Upper lobe of left lung (tissue), 4 donors: ENCODE results near the gene MMRN1.

Experiments
- CTCF ChIP-seq, 6 experiments: fragments of 450-650 bp in 4 of 6; fragments of 200-600 bp in 2 of 6; sonication (generic) in 2 of 6; IDR thresholded peaks; one replicate each; pipeline ENCODE4 v1.5.1; 2016 to 2019; ENCODE audit warnings: antibody characterized with exemption in 6 of 6
- POLR2A ChIP-seq, 4 donors: fragments of 450-650 bp; IDR thresholded peaks; one replicate each; pipeline ENCODE4 v1.5.1; 2016 to 2017; ENCODE audit warnings: antibody characterized with exemption in 4 of 4, mild to moderate bottlenecking in 2 of 4
- POLR2AphosphoS5 ChIP-seq, 2 donors: sonication (generic); formaldehyde crosslinking; IDR thresholded peaks; one replicate each; pipeline ENCODE4 v1.5.1; 2017; ENCODE audit warnings: antibody characterized with exemption in 2 of 2

GRCh38 chr4:89939546-89939945 is 44.9 kb downstream of the MMRN1 start:
- TF ChIP-seq CTCF (IDR thresholded peaks at IDR 0.05), result no peak
- no peak for TF ChIP-seq POLR2A (IDR thresholded peaks at IDR 0.05)
- TF ChIP-seq POLR2AphosphoS5 (IDR thresholded peaks at IDR 0.05), result no peak
